HepG2 (cell line): ENCODE data around the gene FAM3D. TPM values are rescaled to one million over a fixed set of nuclear protein-coding genes. Genes with fewer than 3 reads are reported as not detected.

Experiments
- ATAC-seq: fragments of 200-7000 bp; cut with Tn5 transposase; 3 replicates; pipeline ENCODE4 v1.9.1; 2020; ENCODE audit warnings: mild to moderate bottlenecking, moderate library complexity
- BruUV-seq: library from RNA; stranded (reverse); fragments of 400-500 nt; replicated peaks from 2 replicates; lab custom pipeline; 2021; lab: Mats Ljungman, UMichigan
- CTCF ChIA-PET: fragments of 300-600 bp; formaldehyde crosslinking; extraction: SDS; loops from one replicate; lab custom pipeline; 2021; ENCODE audit warnings: low total read pairs, inconsistent platforms, low intra/inter-chr PET ratio; lab: Yijun Ruan, JAX
- POLR2A ChIA-PET: fragments of 350-600 bp; sonication (Branson Sonifier 250); formaldehyde crosslinking; loops from one replicate; lab custom pipeline; 2020; ENCODE audit warnings: antibody characterized with exemption, inconsistent platforms; lab: Yijun Ruan, JAX
- DNase-seq: peaks from one replicate; pipeline ENCODE4 v3.0.0-alpha.2; 2015; ENCODE audit warnings: low spot score
- FAIRE-seq: peaks from 3 replicates; lab custom pipeline; 2011; peaks lifted over from hg19 to GRCh38; lab: Jason Lieb, UNC
- H2AFZ ChIP-seq: one replicate; pipeline ENCODE4 v1.6.1; 2011; ENCODE audit warnings: low read length, inconsistent platforms
- H3K27ac ChIP-seq: fragments of 300-600 bp; 3 replicates; pipeline ENCODE4 v1.8.0; 2011; ENCODE audit warnings: mixed run types, mild to moderate bottlenecking, mixed read lengths, low read length, inconsistent platforms; ENCODE audit not compliant: insufficient read depth; ENCODE audit errors: extremely low read length
- H3K27me3 ChIP-seq, 2 experiments: fragments of 200-600 bp in 1 of 2; 2 replicates in 1 of 2; 3 replicates in 1 of 2; pipeline versions ENCODE4 v1.6.0 to v1.8.0; 2011; ENCODE audit warnings: low read length in 2 of 2, mild to moderate bottlenecking in 2 of 2, moderate library complexity in 2 of 2, inconsistent platforms in 1 of 2; ENCODE audit not compliant: insufficient read depth in 2 of 2, control insufficient read depth in 1 of 2
- H3K36me3 ChIP-seq, 2 experiments: fragments of 200-600 bp in 1 of 2; replicated peaks in 1 of 2; 2 replicates in 1 of 2; 3 replicates in 1 of 2; pipeline versions ENCODE4 v1.5.1 to v1.8.0; 2011; ENCODE audit warnings: low read length in 2 of 2, inconsistent platforms in 1 of 2; ENCODE audit not compliant: insufficient read depth in 2 of 2, control insufficient read depth in 1 of 2
- H3K4me1 ChIP-seq: 2 replicates; pipeline ENCODE4 v1.5.1; 2012; ENCODE audit warnings: low read length, inconsistent platforms; ENCODE audit not compliant: insufficient read depth
- H3K4me2 ChIP-seq: 2 replicates; pipeline ENCODE4 v1.6.0; 2011; ENCODE audit warnings: low read depth, low read length, inconsistent platforms
- H3K4me3 ChIP-seq, 3 experiments: fragments of 200-600 bp in 1 of 3; sonication (generic), shearing (Covaris generic) in 1 of 3; replicated peaks in 1 of 3; 2 replicates each; pipeline ENCODE4 v1.5.1; 2011 to 2016; ENCODE audit warnings: low read length in 3 of 3, inconsistent platforms in 2 of 3, low read depth in 2 of 3, mild to moderate bottlenecking in 2 of 3, control low read depth in 1 of 3, mixed read lengths in 1 of 3; ENCODE audit not compliant: insufficient read depth in 1 of 3
- H3K79me2 ChIP-seq: one replicate; pipeline ENCODE4 v1.6.1; 2011; ENCODE audit warnings: low read length, inconsistent platforms; ENCODE audit not compliant: insufficient read depth
- H3K9ac ChIP-seq: 2 replicates; pipeline ENCODE4 v1.6.0; 2011; ENCODE audit warnings: mild to moderate bottlenecking, low read depth, low read length, inconsistent platforms; ENCODE audit not compliant: insufficient read depth
- H3K9me3 ChIP-seq: 2 replicates; pipeline ENCODE4 v1.5.1; 2012; ENCODE audit warnings: mild to moderate bottlenecking, low read length
- H4K20me1 ChIP-seq: 2 replicates; pipeline ENCODE4 v1.6.0; 2011; ENCODE audit warnings: inconsistent platforms, mild to moderate bottlenecking, low read length, moderate library complexity; ENCODE audit not compliant: insufficient read depth
- BRD4 ChIP-seq: sonication (generic); formaldehyde crosslinking; IDR thresholded peaks from 2 replicates; pipeline ENCODE4 v1.4.0; 2020; ENCODE audit warnings: missing genetic modification reagents
- DMAP1 ChIP-seq: IDR thresholded peaks from 2 replicates; pipeline ENCODE4 v1.6.1; 2016
- NR2C2 ChIP-seq: sonication (generic); formaldehyde crosslinking; IDR thresholded peaks from 2 replicates; pipeline ENCODE4 v1.4.0; 2020; ENCODE audit warnings: missing genetic modification reagents, mild to moderate bottlenecking, moderate library complexity, borderline replicate concordance
- ZBTB3 ChIP-seq: sonication (generic); formaldehyde crosslinking; IDR thresholded peaks from 2 replicates; pipeline ENCODE4 v1.4.0; 2020; ENCODE audit warnings: low read depth, mild to moderate bottlenecking, moderate library complexity, missing genetic modification reagents, borderline replicate concordance
- ZNF138 ChIP-seq: sonication (generic); formaldehyde crosslinking; IDR thresholded peaks from 2 replicates; pipeline ENCODE4 v1.5.0; 2020; ENCODE audit warnings: mild to moderate bottlenecking, low read depth, missing genetic modification reagents
- ZNF232 ChIP-seq: sonication (generic); formaldehyde crosslinking; IDR thresholded peaks from 2 replicates; pipeline ENCODE4 v1.4.0; 2020; ENCODE audit warnings: missing genetic modification reagents, borderline replicate concordance
- ZNF556 ChIP-seq: sonication (generic); formaldehyde crosslinking; IDR thresholded peaks from 2 replicates; pipeline ENCODE4 v1.4.0; 2020; ENCODE audit warnings: mild to moderate bottlenecking, missing genetic modification reagents, borderline replicate concordance
- ZNF562 ChIP-seq: sonication (generic); formaldehyde crosslinking; IDR thresholded peaks from 2 replicates; pipeline ENCODE4 v1.8.0; 2022; ENCODE audit warnings: missing genetic modification reagents, borderline replicate concordance
- WGBS: methylation state at CpG from one replicate; pipeline ENCODE4 v1.1.6; 2017; ENCODE audit warnings: low lambda C conversion rate; 5-methylcytosine and 5-hydroxymethylcytosine counted together
- in situ Hi-C: cut with HindIII; loops from 2 replicates; pipeline ENCODE4 v1.10.0; 2017; ENCODE audit warnings: low pct_unique_long_range_greater_than_20kb; ENCODE audit not compliant: extremely low pct_ligation_motif_present
- intact Hi-C: fragments of 100-400 bp; cut with micrococcal nuclease; formaldehyde crosslinking; loops from one replicate; pipeline ENCODE4 v1.10.0; 2022; ENCODE audit not compliant: unreplicated experiment
- polyA plus RNA-seq, 8 experiments: library from polyadenylated mRNA; depleted of rRNA in 3 of 8; stranded (reverse) in 7 of 8; unstranded in 1 of 8; fragments of >200 nt; fragmentation: Illumina TruSeq in 4 of 8; extraction: Trizol in 4 of 8; gene quantifications; 2 replicates each; pipeline versions ENCODE4 v1.2.1 to v1.2.3, GENCODE V29; 2011 to 2016; ENCODE audit warnings: low read depth in 4 of 8, missing spikeins in 1 of 8, mixed read lengths in 1 of 8; ENCODE audit not compliant: insufficient read depth in 1 of 8
- total RNA-seq, 5 experiments: library from RNA; depleted of rRNA; stranded (reverse); fragments of >200 nt; fragmentation: Illumina TruSeq; extraction: Trizol; gene quantifications; 2 replicates each; pipeline ENCODE4 v1.2.3, GENCODE V29; 2016; ENCODE audit warnings: low read depth in 1 of 5
- TF ChIP-seq, protein P1 (sequence below): fragments of 450-650 bp; IDR thresholded peaks from 2 replicates; pipeline ENCODE4 v1.6.1; 2017; ENCODE audit warnings: mild to moderate bottlenecking
- TF ChIP-seq, protein P2 (sequence below): sonication (generic); formaldehyde crosslinking; IDR thresholded peaks from 2 replicates; pipeline ENCODE4 v1.4.0; 2020; ENCODE audit warnings: mild to moderate bottlenecking, missing genetic modification reagents, borderline replicate concordance
- TF ChIP-seq, protein P3 (sequence below): sonication (generic); formaldehyde crosslinking; IDR thresholded peaks from 2 replicates; pipeline ENCODE4 v1.4.0; 2020; ENCODE audit warnings: mild to moderate bottlenecking, missing genetic modification reagents

FAM3D gene
- total and polyA plus RNA-seq, 2 of the 13 experiments (the other 11 are each of a cell fraction or from before 2014, with no cell fraction given) = not detected

DNA sequence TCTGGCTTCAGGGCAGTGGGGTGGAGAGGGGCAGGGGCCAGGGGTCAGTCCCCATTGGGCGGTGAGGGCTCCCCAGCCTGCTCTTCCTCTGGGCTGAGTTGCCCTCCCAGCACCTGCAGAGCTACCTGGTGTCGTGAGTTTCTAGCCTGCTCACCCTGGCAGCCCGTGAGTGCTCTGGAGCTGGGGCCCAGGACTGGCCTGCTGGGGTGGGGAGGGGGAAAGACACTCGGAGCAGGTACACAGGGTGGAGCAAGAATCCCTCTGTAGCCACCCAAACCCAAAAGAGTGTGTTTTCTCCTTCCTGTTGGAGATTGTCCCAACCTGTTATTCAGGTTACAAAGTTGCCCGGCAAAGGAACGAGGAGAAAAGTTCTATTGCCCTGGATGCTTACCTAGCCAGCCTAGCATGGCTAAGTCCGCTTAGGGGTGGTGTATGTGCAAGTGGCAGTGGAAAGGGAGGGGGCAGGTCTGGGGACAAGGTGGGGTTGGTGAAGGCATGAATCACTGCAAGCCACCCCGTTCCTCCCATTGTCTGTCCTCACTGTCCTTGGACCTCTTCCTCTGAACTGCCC, 8.9 kb downstream of the FAM3D start (continued):
- TF ChIP-seq NR2C2 (CRISPR knock-in tag) (no peak), ZNF556 (CRISPR knock-in tag) (no peak)
- TF ChIP-seq, protein P1, sequence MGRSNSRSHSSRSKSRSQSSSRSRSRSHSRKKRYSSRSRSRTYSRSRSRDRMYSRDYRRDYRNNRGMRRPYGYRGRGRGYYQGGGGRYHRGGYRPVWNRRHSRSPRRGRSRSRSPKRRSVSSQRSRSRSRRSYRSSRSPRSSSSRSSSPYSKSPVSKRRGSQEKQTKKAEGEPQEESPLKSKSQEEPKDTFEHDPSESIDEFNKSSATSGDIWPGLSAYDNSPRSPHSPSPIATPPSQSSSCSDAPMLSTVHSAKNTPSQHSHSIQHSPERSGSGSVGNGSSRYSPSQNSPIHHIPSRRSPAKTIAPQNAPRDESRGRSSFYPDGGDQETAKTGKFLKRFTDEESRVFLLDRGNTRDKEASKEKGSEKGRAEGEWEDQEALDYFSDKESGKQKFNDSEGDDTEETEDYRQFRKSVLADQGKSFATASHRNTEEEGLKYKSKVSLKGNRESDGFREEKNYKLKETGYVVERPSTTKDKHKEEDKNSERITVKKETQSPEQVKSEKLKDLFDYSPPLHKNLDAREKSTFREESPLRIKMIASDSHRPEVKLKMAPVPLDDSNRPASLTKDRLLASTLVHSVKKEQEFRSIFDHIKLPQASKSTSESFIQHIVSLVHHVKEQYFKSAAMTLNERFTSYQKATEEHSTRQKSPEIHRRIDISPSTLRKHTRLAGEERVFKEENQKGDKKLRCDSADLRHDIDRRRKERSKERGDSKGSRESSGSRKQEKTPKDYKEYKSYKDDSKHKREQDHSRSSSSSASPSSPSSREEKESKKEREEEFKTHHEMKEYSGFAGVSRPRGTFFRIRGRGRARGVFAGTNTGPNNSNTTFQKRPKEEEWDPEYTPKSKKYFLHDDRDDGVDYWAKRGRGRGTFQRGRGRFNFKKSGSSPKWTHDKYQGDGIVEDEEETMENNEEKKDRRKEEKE = no peak

DNA sequence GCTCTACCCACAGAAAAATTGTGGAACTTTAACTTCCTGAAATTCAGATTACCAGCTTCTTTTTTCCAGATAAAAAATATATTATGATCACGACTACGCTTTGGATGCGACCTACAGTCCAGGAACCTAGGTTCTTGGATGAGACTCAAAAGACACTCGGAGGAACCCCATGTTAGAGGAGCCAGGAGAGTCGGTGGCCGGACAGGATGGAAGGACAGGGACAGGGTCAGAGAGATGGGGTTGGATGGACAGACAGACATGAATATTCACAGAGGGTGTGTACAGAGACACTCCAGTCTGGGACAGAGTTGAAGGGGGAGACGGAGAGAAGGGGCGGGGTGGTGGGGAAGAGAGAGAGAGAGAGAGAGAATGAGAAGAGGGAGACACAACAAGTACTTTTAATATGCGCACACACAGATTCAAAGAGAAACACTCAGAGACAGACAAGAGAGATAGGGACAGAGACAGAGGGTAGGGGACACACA, 9.5 kb downstream of the FAM3D start:
- intact Hi-C loops = loop anchor here (2.0 kb wide), 1 partner anchor 68 kb away; no protein-coding TSS in a partner anchor
- in situ Hi-C loops = no loop called here
- H3K27me3 ChIP-seq = peaks cover 0 to 28% of the 10 kb centered on the region in 2 experiments; a peak in 3 of 5 replicates
- H3K9me3 ChIP-seq = no peaks in the 10 kb centered on the region
- POLR2A ChIA-PET = no interaction called here
- H3K9ac ChIP-seq = no peak overlapping the region
- no peaks in the 10 kb centered on the region for H3K4me1 ChIP-seq
- no peak overlapping the region for H3K4me3 ChIP-seq
- ATAC-seq (no peak), FAIRE-seq (no peak), DNase-seq (no peak)
- H3K36me3 ChIP-seq = no peaks in the 10 kb centered on the region
- no peak overlapping the region for H2AFZ ChIP-seq
- no peaks in the 10 kb centered on the region for H3K79me2 ChIP-seq
- H3K27ac ChIP-seq = no peak overlapping the region
- whole genome bisulfite sequencing = 16% methylated on average over 9 of the region's 9 CpGs
- H3K4me2 ChIP-seq = no peak overlapping the region
- CTCF ChIA-PET = no interaction called here
- BruUV-seq = no TSS peak
- H4K20me1 ChIP-seq = no peaks in the 10 kb centered on the region
- TF ChIP-seq ZBTB3 (CRISPR knock-in tag) = no peak
- no peak for TF ChIP-seq BRD4 (CRISPR knock-in tag)
- TF ChIP-seq DMAP1 (CRISPR knock-in tag) = no peak
- TF ChIP-seq, protein P2, sequence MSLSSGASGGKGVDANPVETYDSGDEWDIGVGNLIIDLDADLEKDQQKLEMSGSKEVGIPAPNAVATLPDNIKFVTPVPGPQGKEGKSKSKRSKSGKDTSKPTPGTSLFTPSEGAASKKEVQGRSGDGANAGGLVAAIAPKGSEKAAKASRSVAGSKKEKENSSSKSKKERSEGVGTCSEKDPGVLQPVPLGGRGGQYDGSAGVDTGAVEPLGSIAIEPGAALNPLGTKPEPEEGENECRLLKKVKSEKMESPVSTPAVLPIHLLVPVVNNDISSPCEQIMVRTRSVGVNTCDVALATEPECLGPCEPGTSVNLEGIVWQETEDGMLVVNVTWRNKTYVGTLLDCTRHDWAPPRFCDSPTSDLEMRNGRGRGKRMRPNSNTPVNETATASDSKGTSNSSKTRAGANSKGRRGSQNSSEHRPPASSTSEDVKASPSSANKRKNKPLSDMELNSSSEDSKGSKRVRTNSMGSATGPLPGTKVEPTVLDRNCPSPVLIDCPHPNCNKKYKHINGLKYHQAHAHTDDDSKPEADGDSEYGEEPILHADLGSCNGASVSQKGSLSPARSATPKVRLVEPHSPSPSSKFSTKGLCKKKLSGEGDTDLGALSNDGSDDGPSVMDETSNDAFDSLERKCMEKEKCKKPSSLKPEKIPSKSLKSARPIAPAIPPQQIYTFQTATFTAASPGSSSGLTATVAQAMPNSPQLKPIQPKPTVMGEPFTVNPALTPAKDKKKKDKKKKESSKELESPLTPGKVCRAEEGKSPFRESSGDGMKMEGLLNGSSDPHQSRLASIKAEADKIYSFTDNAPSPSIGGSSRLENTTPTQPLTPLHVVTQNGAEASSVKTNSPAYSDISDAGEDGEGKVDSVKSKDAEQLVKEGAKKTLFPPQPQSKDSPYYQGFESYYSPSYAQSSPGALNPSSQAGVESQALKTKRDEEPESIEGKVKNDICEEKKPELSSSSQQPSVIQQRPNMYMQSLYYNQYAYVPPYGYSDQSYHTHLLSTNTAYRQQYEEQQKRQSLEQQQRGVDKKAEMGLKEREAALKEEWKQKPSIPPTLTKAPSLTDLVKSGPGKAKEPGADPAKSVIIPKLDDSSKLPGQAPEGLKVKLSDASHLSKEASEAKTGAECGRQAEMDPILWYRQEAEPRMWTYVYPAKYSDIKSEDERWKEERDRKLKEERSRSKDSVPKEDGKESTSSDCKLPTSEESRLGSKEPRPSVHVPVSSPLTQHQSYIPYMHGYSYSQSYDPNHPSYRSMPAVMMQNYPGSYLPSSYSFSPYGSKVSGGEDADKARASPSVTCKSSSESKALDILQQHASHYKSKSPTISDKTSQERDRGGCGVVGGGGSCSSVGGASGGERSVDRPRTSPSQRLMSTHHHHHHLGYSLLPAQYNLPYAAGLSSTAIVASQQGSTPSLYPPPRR (CRISPR knock-in tag) = no peak
- TF ChIP-seq ZNF562 = no peak
- TF ChIP-seq ZNF138 = no peak
- TF ChIP-seq, protein P3, sequence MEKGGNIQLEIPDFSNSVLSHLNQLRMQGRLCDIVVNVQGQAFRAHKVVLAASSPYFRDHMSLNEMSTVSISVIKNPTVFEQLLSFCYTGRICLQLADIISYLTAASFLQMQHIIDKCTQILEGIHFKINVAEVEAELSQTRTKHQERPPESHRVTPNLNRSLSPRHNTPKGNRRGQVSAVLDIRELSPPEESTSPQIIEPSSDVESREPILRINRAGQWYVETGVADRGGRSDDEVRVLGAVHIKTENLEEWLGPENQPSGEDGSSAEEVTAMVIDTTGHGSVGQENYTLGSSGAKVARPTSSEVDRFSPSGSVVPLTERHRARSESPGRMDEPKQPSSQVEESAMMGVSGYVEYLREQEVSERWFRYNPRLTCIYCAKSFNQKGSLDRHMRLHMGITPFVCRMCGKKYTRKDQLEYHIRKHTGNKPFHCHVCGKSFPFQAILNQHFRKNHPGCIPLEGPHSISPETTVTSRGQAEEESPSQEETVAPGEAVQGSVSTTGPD = no peak
- TF ChIP-seq ZNF232 (CRISPR knock-in tag) = no peak
